ENCODE measurements around the gene OR2J2. TPM values are rescaled to one million over a fixed set of nuclear protein-coding genes. Genes with fewer than 3 reads are reported as not detected.

OR2J2 gene
- total RNA-seq, 2 experiments from 2014 or later, result not detected

- ATAC-seq (ENCODE audit: poor library complexity) (no peak), DNase-seq (no peak)
- peaks cover 8 to 9% of the 10 kb centered on the region in 2 experiments for H3K27me3 ChIP-seq (ENCODE audit: control insufficient read depth in 1 of 2, insufficient read depth in 2 of 2, low read length in 2 of 2)
- no peak for TF ChIP-seq CTCF (IDR thresholded peaks at IDR 0.05)
- no peaks in the 10 kb centered on the region for H3K4me1 ChIP-seq (ENCODE audit: insufficient read depth, low read length)
- no peaks in the 10 kb centered on the region for H3K9me3 Mint-ChIP-seq
- H3K4me3 ChIP-seq (ENCODE audit: low read length), result no peak overlapping the region
- intact Hi-C loops (cut with DNase I, micrococcal nuclease), result no loop called here
- H3K4me3 Mint-ChIP-seq, result no peak overlapping the region
- H3K36me3 Mint-ChIP-seq (ENCODE audit: low read depth), result no peaks in the 10 kb centered on the region
- H3K4me1 Mint-ChIP-seq (ENCODE audit: low read depth), result no peaks in the 10 kb centered on the region
- no peak overlapping the region for H3K27ac ChIP-seq (ENCODE audit: low read depth in 1 of 2, low read length in 2 of 2)
- ChIA-PET CTCF (no interaction called here), POLR2A (no interaction called here)
- H3K36me3 ChIP-seq (ENCODE audit: insufficient read depth, low read length), result no peaks in the 10 kb centered on the region
- peaks cover 44% of the 10 kb centered on the region for H3K27me3 Mint-ChIP-seq
- no peaks in the 10 kb centered on the region for H3K9me3 ChIP-seq (ENCODE audit: control insufficient read depth in 1 of 2, insufficient read depth in 1 of 2, low read length in 2 of 2)
- no peak overlapping the region for H3K27ac Mint-ChIP-seq
These were observed 33.0 kb upstream of the OR2J2 start for GRCh38 chr6:29137724-29138123.

GRCh38 chr6:29141606-29142005 lies 29.1 kb upstream of the OR2J2 start:
- ChIA-PET POLR2A (no interaction called here), CTCF (no interaction called here)
- no peak overlapping the region for H3K27ac ChIP-seq (ENCODE audit: low read depth in 1 of 2, low read length in 2 of 2)
- no peak for TF ChIP-seq CTCF (IDR thresholded peaks at IDR 0.05)
- intact Hi-C loops (cut with DNase I, micrococcal nuclease), result no loop called here
- no peak overlapping the region for H3K4me3 Mint-ChIP-seq
- no peak overlapping the region for H3K27ac Mint-ChIP-seq
- H3K9me3 ChIP-seq (ENCODE audit: control insufficient read depth in 1 of 2, insufficient read depth in 1 of 2, low read length in 2 of 2), result peaks cover 0 to 11% of the 10 kb centered on the region in 2 experiments
- H3K4me1 Mint-ChIP-seq (ENCODE audit: low read depth), result no peaks in the 10 kb centered on the region
- H3K4me1 ChIP-seq (ENCODE audit: insufficient read depth, low read length), result no peaks in the 10 kb centered on the region
- H3K27me3 ChIP-seq (ENCODE audit: control insufficient read depth in 1 of 2, insufficient read depth in 2 of 2, low read length in 2 of 2), result peaks cover 4 to 6% of the 10 kb centered on the region in 2 experiments
- H3K27me3 Mint-ChIP-seq, result peaks cover 47% of the 10 kb centered on the region
- H3K36me3 ChIP-seq (ENCODE audit: insufficient read depth, low read length), result no peaks in the 10 kb centered on the region
- no peaks in the 10 kb centered on the region for H3K36me3 Mint-ChIP-seq (ENCODE audit: low read depth)
- no peak for DNase-seq
- H3K4me3 ChIP-seq (ENCODE audit: low read length), result no peak overlapping the region
- ATAC-seq (ENCODE audit: poor library complexity), result no peak
- no peaks in the 10 kb centered on the region for H3K9me3 Mint-ChIP-seq

- ChIA-PET CTCF (no interaction called here), POLR2A (no interaction called here)
- no peak for TF ChIP-seq CTCF (IDR thresholded peaks at IDR 0.05)
- intact Hi-C loops (cut with DNase I, micrococcal nuclease), result no loop called here
- H3K9me3 ChIP-seq (ENCODE audit: control insufficient read depth in 1 of 2, insufficient read depth in 1 of 2, low read length in 2 of 2), result peaks cover 0 to 11% of the 10 kb centered on the region in 2 experiments
- Mint-ChIP-seq H3K27me3 (peaks cover 49% of the 10 kb centered on the region), H3K36me3 (ENCODE audit: low read depth) (no peaks in the 10 kb centered on the region), H3K27ac (no peak overlapping the region), H3K4me1 (ENCODE audit: low read depth) (no peaks in the 10 kb centered on the region), H3K4me3 (no peak overlapping the region), H3K9me3 (no peaks in the 10 kb centered on the region)
- no peak overlapping the region for H3K27ac ChIP-seq (ENCODE audit: low read depth in 1 of 2, low read length in 2 of 2)
- peaks cover 4 to 6% of the 10 kb centered on the region in 2 experiments for H3K27me3 ChIP-seq (ENCODE audit: control insufficient read depth in 1 of 2, insufficient read depth in 2 of 2, low read length in 2 of 2)
- ATAC-seq (ENCODE audit: poor library complexity), result no peak
- DNase-seq, result no peak
- no peaks in the 10 kb centered on the region for H3K36me3 ChIP-seq (ENCODE audit: insufficient read depth, low read length)
- H3K4me1 ChIP-seq (ENCODE audit: insufficient read depth, low read length), result no peaks in the 10 kb centered on the region
- no peak overlapping the region for H3K4me3 ChIP-seq (ENCODE audit: low read length)
These were observed 28.4 kb upstream of the OR2J2 start for GRCh38 chr6:29142309-29142708.

Measured in CD4-positive, alpha-beta T cell (primary cell).